Measurements from ENCODE around the gene SLC1A1.

SLC1A1 gene

GRCh38 chr9:4581035-4581760, 90.9 kb downstream of the SLC1A1 start:
- TF ChIP-seq, protein P1, sequence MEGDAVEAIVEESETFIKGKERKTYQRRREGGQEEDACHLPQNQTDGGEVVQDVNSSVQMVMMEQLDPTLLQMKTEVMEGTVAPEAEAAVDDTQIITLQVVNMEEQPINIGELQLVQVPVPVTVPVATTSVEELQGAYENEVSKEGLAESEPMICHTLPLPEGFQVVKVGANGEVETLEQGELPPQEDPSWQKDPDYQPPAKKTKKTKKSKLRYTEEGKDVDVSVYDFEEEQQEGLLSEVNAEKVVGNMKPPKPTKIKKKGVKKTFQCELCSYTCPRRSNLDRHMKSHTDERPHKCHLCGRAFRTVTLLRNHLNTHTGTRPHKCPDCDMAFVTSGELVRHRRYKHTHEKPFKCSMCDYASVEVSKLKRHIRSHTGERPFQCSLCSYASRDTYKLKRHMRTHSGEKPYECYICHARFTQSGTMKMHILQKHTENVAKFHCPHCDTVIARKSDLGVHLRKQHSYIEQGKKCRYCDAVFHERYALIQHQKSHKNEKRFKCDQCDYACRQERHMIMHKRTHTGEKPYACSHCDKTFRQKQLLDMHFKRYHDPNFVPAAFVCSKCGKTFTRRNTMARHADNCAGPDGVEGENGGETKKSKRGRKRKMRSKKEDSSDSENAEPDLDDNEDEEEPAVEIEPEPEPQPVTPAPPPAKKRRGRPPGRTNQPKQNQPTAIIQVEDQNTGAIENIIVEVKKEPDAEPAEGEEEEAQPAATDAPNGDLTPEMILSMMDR (IDR thresholded peaks at IDR 0.05; ENCODE audit: low read depth, low read length, missing control alignments) = no peak
- in situ Hi-C loops (cut with HindIII; ENCODE audit: low sequenced_read_pairs) = no loop called here
- no peak overlapping the region for H3K4me3 ChIP-seq (ENCODE audit: low read depth, low read length)
- DNase-seq (ENCODE audit: low read depth) = no peak

DNA sequence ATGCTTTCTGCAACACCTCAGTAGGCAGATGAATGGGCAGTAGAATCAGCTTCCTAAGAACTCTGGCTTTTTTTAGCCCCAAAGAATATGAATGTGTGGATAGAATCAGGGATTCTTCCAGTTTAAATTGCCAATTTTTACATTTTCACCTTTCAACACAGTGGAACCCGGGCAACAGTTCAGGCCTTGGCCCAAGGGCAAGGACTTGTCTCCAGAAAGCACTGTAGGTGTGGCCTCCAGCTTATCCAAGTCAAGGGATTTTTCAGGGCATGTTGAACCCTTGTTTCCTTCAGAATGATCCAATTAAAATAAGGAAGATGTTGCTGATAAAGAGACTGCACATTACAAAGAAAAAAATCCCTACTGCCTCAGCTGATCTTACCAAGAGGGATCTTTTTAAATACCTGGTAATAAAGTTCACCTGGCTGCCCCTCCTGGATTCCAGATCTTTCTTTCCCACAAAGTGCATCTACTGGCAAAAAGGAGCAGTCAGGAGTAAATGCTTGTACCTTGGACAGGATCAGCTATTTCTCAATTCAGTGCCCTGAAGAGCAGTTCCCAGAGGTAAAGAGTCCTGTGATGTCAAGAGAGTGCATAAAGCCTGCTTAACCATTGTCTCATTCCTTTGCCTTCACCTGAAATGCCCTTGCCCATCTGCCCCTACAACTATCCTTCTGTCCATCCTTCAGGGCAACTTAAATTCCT, 91.7 kb downstream of the SLC1A1 start:
- H3K4me3 ChIP-seq (ENCODE audit: low read depth, low read length) = no peak overlapping the region
- DNase-seq (ENCODE audit: low read depth) = no peak
- in situ Hi-C loops (cut with HindIII; ENCODE audit: low sequenced_read_pairs) = no loop called here
- TF ChIP-seq, protein P1 (IDR thresholded peaks at IDR 0.05; ENCODE audit: low read depth, low read length, missing control alignments) = no peak

GRCh38 chr9:4583001-4583400, 92.7 kb downstream of the SLC1A1 start:
- no peak overlapping the region for H3K4me3 ChIP-seq (ENCODE audit: low read depth, low read length)
- no peak for DNase-seq (ENCODE audit: low read depth)
- in situ Hi-C loops (cut with HindIII; ENCODE audit: low sequenced_read_pairs) = no loop called here
- TF ChIP-seq, protein P1 (IDR thresholded peaks at IDR 0.05; ENCODE audit: low read depth, low read length, missing control alignments) = no peak

- no peak overlapping the region for H3K4me3 ChIP-seq (ENCODE audit: low read depth, low read length)
- no peak for DNase-seq (ENCODE audit: low read depth)
- in situ Hi-C loops (cut with HindIII; ENCODE audit: low sequenced_read_pairs) = no loop called here
- TF ChIP-seq, protein P1 (IDR thresholded peaks at IDR 0.05; ENCODE audit: low read depth, low read length, missing control alignments) = no peak
Measured at GRCh38 chr9:4584636-4585035, 94.4 kb downstream of the SLC1A1 start.

- TF ChIP-seq, protein P1 (IDR thresholded peaks at IDR 0.05; ENCODE audit: low read depth, low read length, missing control alignments) = no peak
- in situ Hi-C loops (cut with HindIII; ENCODE audit: low sequenced_read_pairs) = no loop called here
- H3K4me3 ChIP-seq (ENCODE audit: low read depth, low read length) = no peak overlapping the region
- no peak for DNase-seq (ENCODE audit: low read depth)
Measured at GRCh38 chr9:4585135-4585534, 94.9 kb downstream of the SLC1A1 start.

DNA sequence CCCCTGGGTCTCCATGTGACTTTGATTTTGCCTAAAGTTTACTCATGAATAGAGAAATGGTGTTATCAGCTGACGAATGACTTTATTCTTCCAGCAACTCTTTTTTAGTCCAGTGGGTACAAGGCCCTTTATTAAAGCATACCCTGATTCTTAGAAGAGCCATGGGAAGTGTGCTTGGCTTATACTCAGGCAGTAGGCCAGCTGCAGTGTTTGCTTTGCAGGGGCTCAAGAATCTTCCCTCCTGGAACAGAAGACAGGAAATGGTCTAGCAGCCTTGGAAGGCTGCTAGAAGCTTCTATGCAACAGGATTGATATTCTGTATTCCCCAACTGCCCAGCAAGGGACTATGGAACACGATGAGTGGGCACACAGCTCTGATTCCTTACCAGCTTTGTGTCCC, 98.5 kb downstream of the SLC1A1 start:
- H3K4me3 ChIP-seq (ENCODE audit: low read depth, low read length) = no peak overlapping the region
- no peak for DNase-seq (ENCODE audit: low read depth)
- in situ Hi-C loops (cut with HindIII; ENCODE audit: low sequenced_read_pairs) = no loop called here
- TF ChIP-seq, protein P1 (IDR thresholded peaks at IDR 0.05; ENCODE audit: low read depth, low read length, missing control alignments) = no peak
